H1 (cell line): Measurements from ENCODE around the gene CCT5. TPM values are rescaled to one million over a fixed set of nuclear protein-coding genes. Genes with fewer than 3 reads are reported as not detected.

Source experiments
- CTCF ChIA-PET: fragments of 300-600 bp; sonication (Branson Sonifier 250); formaldehyde crosslinking; loops from one replicate; lab custom pipeline; 2021; ENCODE audit not compliant: partially characterized antibody; lab: Charles Lee
- POLR2A ChIA-PET: fragments of 300-600 bp; sonication (Branson Sonifier 250); formaldehyde crosslinking; loops from one replicate; lab custom pipeline; 2021; ENCODE audit warnings: inconsistent platforms; ENCODE audit not compliant: partially characterized antibody; lab: Charles Lee
- DNase-seq, 2 experiments: peaks; one replicate each; pipeline versions ENCODE4 v3.0.0 to v3.0.0-alpha.2; 2010 to 2022; ENCODE audit warnings: low spot score in 2 of 2, low read depth in 1 of 2, mixed read lengths in 1 of 2
- FAIRE-seq: peaks from 2 replicates; lab custom pipeline; 2011; peaks lifted over from hg19 to GRCh38; lab: Jason Lieb, UNC
- H2AFZ ChIP-seq: 2 replicates; pipeline ENCODE4 v1.8.1; 2012; ENCODE audit warnings: low read length, inconsistent platforms
- H2AK5ac ChIP-seq: 2 replicates; pipeline ENCODE4 v1.6.1; 2013; ENCODE audit warnings: low read depth, low read length
- H2BK120ac ChIP-seq: replicated peaks from 2 replicates; pipeline ENCODE3; 2013; ENCODE audit warnings: low read depth, low read length, inconsistent platforms
- H2BK12ac ChIP-seq: 2 replicates; pipeline ENCODE4 v1.6.1; 2013; ENCODE audit warnings: low read depth, low read length
- H2BK15ac ChIP-seq: 2 replicates; pipeline ENCODE4 v1.6.1; 2013; ENCODE audit warnings: low read length
- H2BK20ac ChIP-seq: 2 replicates; pipeline ENCODE4 v1.6.1; 2013; ENCODE audit warnings: low read length
- H2BK5ac ChIP-seq: 2 replicates; pipeline ENCODE4 v1.6.1; 2013; ENCODE audit warnings: low read depth, low read length
- H3K14ac ChIP-seq: 2 replicates; pipeline ENCODE4 v1.6.1; 2013; ENCODE audit warnings: inconsistent platforms; ENCODE audit not compliant: insufficient read length
- H3K18ac ChIP-seq: 2 replicates; pipeline ENCODE4 v1.6.1; 2013; ENCODE audit warnings: low read length; ENCODE audit errors: extremely low read depth
- H3K23ac ChIP-seq: 2 replicates; pipeline ENCODE4 v1.6.1; 2013; ENCODE audit warnings: inconsistent platforms; ENCODE audit not compliant: insufficient read length
- H3K23me2 ChIP-seq: 2 replicates; pipeline ENCODE4 v1.6.1; 2013; ENCODE audit warnings: low read depth, low read length
- H3K27ac ChIP-seq: 2 replicates; pipeline ENCODE4 v1.6.1; 2011; ENCODE audit warnings: low read depth, low read length, inconsistent platforms
- H3K27me3 ChIP-seq, 4 experiments: replicated peaks in 1 of 4; 1 replicate in 1 of 4; 2 replicates in 3 of 4; pipeline versions ENCODE4 v1.6.1 to v1.8.1; 2011 to 2013; ENCODE audit warnings: low read length in 3 of 4, mild to moderate bottlenecking in 3 of 4, inconsistent platforms in 2 of 4, mixed read lengths in 2 of 4, moderate library complexity in 1 of 4; ENCODE audit not compliant: control insufficient read depth in 3 of 4, insufficient read depth in 3 of 4; ENCODE audit errors: extremely low read depth in 1 of 4
- H3K36me3 ChIP-seq, 4 experiments: 2 replicates each; pipeline versions ENCODE4 v1.6.1 to v1.8.1; 2011 to 2013; ENCODE audit warnings: mild to moderate bottlenecking in 4 of 4, low read length in 3 of 4, moderate library complexity in 2 of 4, control low read depth in 1 of 4, inconsistent platforms in 1 of 4; ENCODE audit not compliant: insufficient read depth in 4 of 4, control insufficient read depth in 2 of 4
- H3K4ac ChIP-seq: replicated peaks from 2 replicates; pipeline ENCODE3; 2013; ENCODE audit warnings: low read length, low read depth, mixed read lengths, inconsistent platforms; ENCODE audit not compliant: insufficient read length
- H3K4me1 ChIP-seq, 4 experiments: replicated peaks in 1 of 4; 1 replicate in 1 of 4; 2 replicates in 3 of 4; pipeline versions ENCODE4 v1.6.1 to v1.8.1; 2011 to 2013; ENCODE audit warnings: low read length in 3 of 4, inconsistent platforms in 2 of 4, mixed read lengths in 1 of 4; ENCODE audit not compliant: insufficient read depth in 4 of 4, control insufficient read depth in 3 of 4
- H3K4me2 ChIP-seq, 2 experiments: 2 replicates each; pipeline versions ENCODE4 v1.6.1 to v1.8.1; 2011 to 2013; ENCODE audit warnings: low read depth in 2 of 2, low read length in 2 of 2, control low read depth in 1 of 2, inconsistent platforms in 1 of 2, mild to moderate bottlenecking in 1 of 2; ENCODE audit not compliant: insufficient read depth in 1 of 2
- H3K4me3 ChIP-seq, 4 experiments: fragments of 200-600, 300-600 bp in 1 of 4; sonication (generic), shearing (Covaris generic), sonication (Bioruptor Twin) in 1 of 4; 2 replicates each; pipeline versions ENCODE4 v1.5.1 to v1.8.1; 2011 to 2016; ENCODE audit warnings: low read length in 4 of 4, low read depth in 3 of 4, control low read depth in 2 of 4, inconsistent platforms in 2 of 4, mild to moderate bottlenecking in 2 of 4, mixed read lengths in 1 of 4, moderate library complexity in 1 of 4; ENCODE audit not compliant: insufficient read depth in 2 of 4; ENCODE audit errors: extremely low read depth in 1 of 4
- H3K56ac ChIP-seq: replicated peaks from 2 replicates; pipeline ENCODE3; 2013; ENCODE audit warnings: low read depth, mild to moderate bottlenecking, mixed read lengths, low read length, inconsistent platforms; ENCODE audit not compliant: insufficient read length
- H3K79me1 ChIP-seq: 2 replicates; pipeline ENCODE4 v1.6.1; 2013; ENCODE audit warnings: low read depth, low read length, control low read depth
- H3K79me2 ChIP-seq, 2 experiments: 2 replicates each; pipeline versions ENCODE4 v1.6.1 to v1.8.1; 2012 to 2013; ENCODE audit warnings: low read length in 2 of 2, mild to moderate bottlenecking in 2 of 2, inconsistent platforms in 1 of 2; ENCODE audit not compliant: insufficient read depth in 2 of 2, control insufficient read depth in 1 of 2
- H3K9ac ChIP-seq, 4 experiments: replicated peaks in 1 of 4; 1 replicate in 1 of 4; 2 replicates in 3 of 4; pipeline versions ENCODE4 v1.6.1 to v1.8.1; 2011 to 2013; ENCODE audit warnings: low read depth in 3 of 4, low read length in 3 of 4, control low read depth in 2 of 4, mild to moderate bottlenecking in 2 of 4, moderate library complexity in 2 of 4, inconsistent platforms in 1 of 4; ENCODE audit errors: extremely low read depth in 1 of 4
- H3K9me3 ChIP-seq, 2 experiments: 2 replicates each; pipeline versions ENCODE4 v1.6.1 to v1.8.1; 2012 to 2013; ENCODE audit warnings: mild to moderate bottlenecking in 2 of 2, moderate library complexity in 2 of 2, control low read depth in 1 of 2, inconsistent platforms in 1 of 2, low read depth in 1 of 2, low read length in 1 of 2, mixed read lengths in 1 of 2; ENCODE audit not compliant: insufficient read depth in 2 of 2
- H4K20me1 ChIP-seq, 2 experiments: replicated peaks in 1 of 2; 2 replicates each; pipeline versions ENCODE3 to v1.8.1; 2011 to 2013; ENCODE audit warnings: inconsistent platforms in 2 of 2, low read length in 2 of 2, mild to moderate bottlenecking in 1 of 2; ENCODE audit not compliant: insufficient read depth in 2 of 2, control insufficient read depth in 1 of 2
- H4K5ac ChIP-seq: 2 replicates; pipeline ENCODE4 v1.6.1; 2013; ENCODE audit warnings: low read length, low read depth, mixed read lengths, inconsistent platforms; ENCODE audit not compliant: insufficient read length
- H4K8ac ChIP-seq: 2 replicates; pipeline ENCODE4 v1.8.0; 2013; ENCODE audit warnings: mild to moderate bottlenecking, moderate library complexity, low read length, inconsistent platforms; ENCODE audit not compliant: insufficient read depth; ENCODE audit errors: extremely low read depth
- H4K91ac ChIP-seq: replicated peaks from 2 replicates; pipeline ENCODE3; 2013; ENCODE audit warnings: low read length, mixed read lengths, inconsistent platforms; ENCODE audit not compliant: insufficient read length
- NANOG ChIP-seq: IDR thresholded peaks from 2 replicates; pipeline ENCODE4 v1.6.1; 2011; ENCODE audit warnings: low read length, low read depth, mild to moderate bottlenecking, inconsistent platforms; ENCODE audit not compliant: insufficient read depth, poor library complexity, severe bottlenecking
- RAD21 ChIP-seq, 2 experiments: IDR thresholded peaks in 1 of 2; conservative IDR thresholded peaks in 1 of 2; 2 replicates each; pipeline ENCODE4 v1.6.1; 2011; ENCODE audit warnings: low read depth in 2 of 2, low read length in 2 of 2, improper control_type of control experiment in 1 of 2, inconsistent platforms in 1 of 2, mild to moderate bottlenecking in 1 of 2, moderate library complexity in 1 of 2
- SRF ChIP-seq: IDR thresholded peaks from 2 replicates; pipeline ENCODE4 v1.6.1; 2011; ENCODE audit warnings: mild to moderate bottlenecking, low read depth, low read length, moderate library complexity
- WGBS, 2 experiments: shearing (Covaris generic) in 1 of 2; methylation state at CpG; one replicate each; pipeline versions ENCODE4 v1.1.6 to v1.1.7; 2013 to 2015; ENCODE audit warnings: low lambda C conversion rate in 2 of 2, mixed read lengths in 2 of 2, inconsistent platforms in 1 of 2, low coverage in 1 of 2, missing lambda C conversion rate in 1 of 2; ENCODE audit not compliant: insufficient replicate concordance in 2 of 2, insufficient coverage in 1 of 2, insufficient read length in 1 of 2; ENCODE audit errors: extremely low coverage in 1 of 2, missing lambda C conversion rate in 1 of 2; 5-methylcytosine and 5-hydroxymethylcytosine counted together
- polyA plus RNA-seq, 7 experiments: library from polyadenylated mRNA; depleted of rRNA in 3 of 7; stranded (reverse) in 5 of 7; unstranded in 2 of 7; fragments of >200 nt in 5 of 7; fragments of 200-250 nt in 2 of 7; gene quantifications; 1 replicate in 5 of 7; 2 replicates in 1 of 7; 4 replicates in 1 of 7; pipeline versions ENCODE4 v1.2.1 to v1.2.3, GENCODE V29; 2011 to 2013; ENCODE audit warnings: missing spikeins in 2 of 7, mixed read lengths in 2 of 7
- total RNA-seq: library from RNA; stranded (reverse); fragmentation: NEBNext Ultra II Directional; extraction: Animal tissue kit (Norgen Biotek cat#: 25700); gene quantifications from 2 replicates; pipeline ENCODE4 v1.2.1, GENCODE V29; 2021
- TF ChIP-seq, protein P1 (sequence below), 3 experiments: IDR thresholded peaks; 1 replicate in 2 of 3; 2 replicates in 1 of 3; pipeline versions ENCODE4 v1.5.1 to v1.6.1; 2011; ENCODE audit warnings: low read length in 3 of 3, mild to moderate bottlenecking in 3 of 3, inconsistent platforms in 2 of 3, low read depth in 1 of 3, moderate library complexity in 1 of 3; ENCODE audit not compliant: insufficient read depth in 1 of 3; ENCODE audit errors: control extremely low read depth in 1 of 3

The CCT5 gene
- total and polyA plus RNA-seq, 2 of the 8 experiments (the other 6 are each of a cell fraction or from before 2014, with no cell fraction given), result 425 to 549 TPM

DNA sequence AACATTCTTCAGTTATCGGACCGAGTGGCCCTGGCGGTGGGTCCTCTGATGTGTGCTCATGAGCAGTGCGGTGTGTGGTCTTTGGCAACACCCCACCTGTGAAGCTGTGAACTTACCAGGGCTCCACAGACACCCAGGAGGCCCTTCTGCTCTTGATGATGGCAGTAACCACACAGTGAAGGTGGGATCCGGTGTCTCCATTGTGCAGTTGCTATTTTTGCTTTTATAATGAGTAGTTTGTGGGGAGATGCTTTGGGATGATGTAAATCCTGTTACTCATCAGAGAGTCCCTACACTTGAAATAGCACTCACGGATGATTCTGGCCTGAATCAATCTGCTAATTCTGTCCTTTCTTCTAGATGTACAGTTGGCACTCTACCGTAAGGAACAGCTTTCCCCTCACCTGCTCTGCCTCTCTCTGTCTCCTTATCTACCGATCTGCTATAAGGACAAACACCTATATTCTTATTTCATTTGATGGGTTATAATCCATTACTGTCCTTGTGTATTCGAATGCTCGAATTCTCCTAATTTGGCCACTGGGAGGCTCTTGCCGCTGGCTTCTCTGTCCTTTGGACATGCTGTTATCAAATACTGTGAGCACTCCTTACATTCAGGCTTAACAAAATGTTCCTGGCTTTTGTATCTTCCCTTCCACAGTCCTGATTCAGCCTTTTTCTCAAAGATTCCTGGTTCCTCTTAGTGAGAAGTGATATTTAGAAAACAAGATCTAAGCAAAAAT, 20.6 kb upstream of the CCT5 start:
- POLR2A ChIA-PET, result no interaction called here
- H2BK120ac ChIP-seq, result no peak overlapping the region
- no peaks in the 10 kb centered on the region for H3K4me1 ChIP-seq
- no peak overlapping the region for H4K5ac ChIP-seq
- H3K79me1 ChIP-seq, result no peaks in the 10 kb centered on the region
- CTCF ChIA-PET, result interaction anchor here (0.6 to 1.3 kb wide), 4 partner anchors 28 to 391 kb away, joined by 3 to 4 read pairs (median 3); no protein-coding TSS in a partner anchor
- H3K4me2 ChIP-seq, result no peak overlapping the region
- H2BK15ac ChIP-seq, result no peak overlapping the region
- no peak overlapping the region for H3K56ac ChIP-seq
- no peaks in the 10 kb centered on the region for H3K27me3 ChIP-seq
- no peak overlapping the region for H3K4ac ChIP-seq
- no peak overlapping the region for H2AFZ ChIP-seq
- no peak overlapping the region for H3K4me3 ChIP-seq
- H2BK20ac ChIP-seq, result no peak overlapping the region
- TF ChIP-seq RAD21 (IDR thresholded peaks at IDR 0.05 in 1 of 2, conservative IDR thresholded peaks at IDR 0.05 in 1 of 2; ENCODE audit: low read depth in 2 of 2, low read length in 2 of 2), result 0 out of 4 replicates have a peak, but pooled peaks of 1 of the 2 experiments have one; percentile 5
- TF ChIP-seq SRF, result no peak
- TF ChIP-seq NANOG, result no peak
- TF ChIP-seq, protein P1, sequence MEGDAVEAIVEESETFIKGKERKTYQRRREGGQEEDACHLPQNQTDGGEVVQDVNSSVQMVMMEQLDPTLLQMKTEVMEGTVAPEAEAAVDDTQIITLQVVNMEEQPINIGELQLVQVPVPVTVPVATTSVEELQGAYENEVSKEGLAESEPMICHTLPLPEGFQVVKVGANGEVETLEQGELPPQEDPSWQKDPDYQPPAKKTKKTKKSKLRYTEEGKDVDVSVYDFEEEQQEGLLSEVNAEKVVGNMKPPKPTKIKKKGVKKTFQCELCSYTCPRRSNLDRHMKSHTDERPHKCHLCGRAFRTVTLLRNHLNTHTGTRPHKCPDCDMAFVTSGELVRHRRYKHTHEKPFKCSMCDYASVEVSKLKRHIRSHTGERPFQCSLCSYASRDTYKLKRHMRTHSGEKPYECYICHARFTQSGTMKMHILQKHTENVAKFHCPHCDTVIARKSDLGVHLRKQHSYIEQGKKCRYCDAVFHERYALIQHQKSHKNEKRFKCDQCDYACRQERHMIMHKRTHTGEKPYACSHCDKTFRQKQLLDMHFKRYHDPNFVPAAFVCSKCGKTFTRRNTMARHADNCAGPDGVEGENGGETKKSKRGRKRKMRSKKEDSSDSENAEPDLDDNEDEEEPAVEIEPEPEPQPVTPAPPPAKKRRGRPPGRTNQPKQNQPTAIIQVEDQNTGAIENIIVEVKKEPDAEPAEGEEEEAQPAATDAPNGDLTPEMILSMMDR (IDR thresholded peaks at IDR 0.05; ENCODE audit: control extremely low read depth in 1 of 3, insufficient read depth in 1 of 3, low read depth in 1 of 3, low read length in 3 of 3), result peak in 2 of 3 experiments; percentile 6 to 14; a peak in 1 of 4 replicates
- H3K36me3 ChIP-seq, result peaks cover 0 to 2% (median 0%) of the 10 kb centered on the region in 4 experiments; a peak in 2 of 8 replicates
- no peak overlapping the region for H3K18ac ChIP-seq
- no peaks in the 10 kb centered on the region for H3K79me2 ChIP-seq
- WGBS, 2 experiments, result 89% methylated on average over 11 of the region's 11 CpGs; no CpG with 5 or more reads in 1 of the 2 experiments
- no peaks in the 10 kb centered on the region for H3K23me2 ChIP-seq
- DNase-seq (no peak), FAIRE-seq (no peak)
- no peaks in the 10 kb centered on the region; a peak in 1 of 4 replicates for H3K9me3 ChIP-seq
- H3K23ac ChIP-seq, result no peak overlapping the region
- no peak overlapping the region for H3K27ac ChIP-seq
- no peak overlapping the region for H4K8ac ChIP-seq
- no peak overlapping the region for H3K9ac ChIP-seq
- no peak overlapping the region for H3K14ac ChIP-seq
- H2AK5ac ChIP-seq, result no peak overlapping the region
- no peak overlapping the region for H4K91ac ChIP-seq
- no peaks in the 10 kb centered on the region for H4K20me1 ChIP-seq
- H2BK12ac ChIP-seq, result no peak overlapping the region
- H2BK5ac ChIP-seq, result no peak overlapping the region
